Osteocyte (in vitro differentiated cells): ENCODE measurements around the gene SND1. TPM values are rescaled to one million over a fixed set of nuclear protein-coding genes. Genes with fewer than 3 reads are reported as not detected.

Experiments
- DNase-seq: peaks from one replicate; pipeline ENCODE4 v3.0.0; 2021; ENCODE audit warnings: mixed read lengths; ENCODE audit not compliant: unreplicated experiment; ENCODE audit errors: extremely low spot score
- H3K27ac Mint-ChIP-seq: one replicate; pipeline ENCODE4 v1.8.0; 2021; ENCODE audit warnings: mild to moderate bottlenecking, mixed read lengths; ENCODE audit not compliant: unreplicated experiment
- H3K27me3 Mint-ChIP-seq: one replicate; pipeline ENCODE4 v1.8.0; 2021; ENCODE audit warnings: mixed read lengths; ENCODE audit not compliant: unreplicated experiment
- H3K36me3 Mint-ChIP-seq: one replicate; pipeline ENCODE4 v1.8.0; 2021; ENCODE audit warnings: mixed read lengths; ENCODE audit not compliant: unreplicated experiment
- H3K4me1 Mint-ChIP-seq: one replicate; pipeline ENCODE4 v1.8.0; 2021; ENCODE audit warnings: mixed read lengths; ENCODE audit not compliant: unreplicated experiment
- H3K4me3 Mint-ChIP-seq: one replicate; pipeline ENCODE4 v1.8.0; 2021; ENCODE audit warnings: mild to moderate bottlenecking, moderate library complexity, mixed read lengths; ENCODE audit not compliant: unreplicated experiment
- H3K9me3 Mint-ChIP-seq: one replicate; pipeline ENCODE4 v1.8.0; 2021; ENCODE audit warnings: mixed read lengths; ENCODE audit not compliant: unreplicated experiment
- total RNA-seq: library from RNA; stranded (reverse); gene quantifications from 2 replicates; pipeline ENCODE4 v1.2.1, GENCODE V29; 2021
- TF ChIP-seq, protein P1 (sequence below): fragments of 200-600 bp; sonication (generic); IDR thresholded peaks from 2 replicates; pipeline ENCODE4 v1.5.0; 2021; ENCODE audit warnings: antibody characterized with exemption, mild to moderate bottlenecking, moderate library complexity

The SND1 gene
- total RNA-seq, 1 donor from 2014 or later = 229 TPM

- Mint-ChIP-seq H3K4me3 (no peak overlapping the region), H3K27ac (no peak overlapping the region)
- no peak for DNase-seq
These were observed 7.5 kb upstream of the SND1 start for GRCh38 chr7:127644484-127644883.

DNA sequence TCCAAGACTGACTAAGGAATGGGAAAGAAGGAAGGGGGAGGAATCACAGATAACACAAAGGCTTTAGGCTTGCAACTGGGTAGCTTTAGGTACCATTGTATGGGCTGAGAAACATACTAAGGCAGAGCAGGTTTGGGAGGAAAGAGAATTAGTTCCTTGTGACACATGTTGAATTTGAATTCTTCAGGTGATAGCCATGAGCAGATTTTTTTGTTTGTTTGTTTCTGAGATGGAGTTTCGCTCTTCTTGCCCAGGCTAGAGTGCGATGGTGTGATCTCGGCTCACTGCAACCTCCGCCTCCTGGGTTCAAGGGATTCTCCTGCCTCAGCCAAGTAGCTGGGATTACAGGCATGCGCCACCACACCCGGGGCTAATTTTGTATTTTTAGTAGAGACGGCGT lies 4.4 kb upstream of the SND1 start:
- no peak for DNase-seq
- no peaks in the 10 kb centered on the region for H3K9me3 Mint-ChIP-seq
- H3K27ac Mint-ChIP-seq = no peak overlapping the region
- H3K4me3 Mint-ChIP-seq = no peak overlapping the region
- no peaks in the 10 kb centered on the region for H3K27me3 Mint-ChIP-seq
- H3K4me1 Mint-ChIP-seq = peaks cover 13% of the 10 kb centered on the region
- no peaks in the 10 kb centered on the region for H3K36me3 Mint-ChIP-seq
- TF ChIP-seq, protein P1, sequence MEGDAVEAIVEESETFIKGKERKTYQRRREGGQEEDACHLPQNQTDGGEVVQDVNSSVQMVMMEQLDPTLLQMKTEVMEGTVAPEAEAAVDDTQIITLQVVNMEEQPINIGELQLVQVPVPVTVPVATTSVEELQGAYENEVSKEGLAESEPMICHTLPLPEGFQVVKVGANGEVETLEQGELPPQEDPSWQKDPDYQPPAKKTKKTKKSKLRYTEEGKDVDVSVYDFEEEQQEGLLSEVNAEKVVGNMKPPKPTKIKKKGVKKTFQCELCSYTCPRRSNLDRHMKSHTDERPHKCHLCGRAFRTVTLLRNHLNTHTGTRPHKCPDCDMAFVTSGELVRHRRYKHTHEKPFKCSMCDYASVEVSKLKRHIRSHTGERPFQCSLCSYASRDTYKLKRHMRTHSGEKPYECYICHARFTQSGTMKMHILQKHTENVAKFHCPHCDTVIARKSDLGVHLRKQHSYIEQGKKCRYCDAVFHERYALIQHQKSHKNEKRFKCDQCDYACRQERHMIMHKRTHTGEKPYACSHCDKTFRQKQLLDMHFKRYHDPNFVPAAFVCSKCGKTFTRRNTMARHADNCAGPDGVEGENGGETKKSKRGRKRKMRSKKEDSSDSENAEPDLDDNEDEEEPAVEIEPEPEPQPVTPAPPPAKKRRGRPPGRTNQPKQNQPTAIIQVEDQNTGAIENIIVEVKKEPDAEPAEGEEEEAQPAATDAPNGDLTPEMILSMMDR = no peak

More at GRCh38 chr7:127644484-127644883, 7.5 kb upstream of the SND1 start:
- H3K9me3 Mint-ChIP-seq = no peaks in the 10 kb centered on the region
- TF ChIP-seq, protein P1 = no peak
- no peaks in the 10 kb centered on the region for H3K36me3 Mint-ChIP-seq
- H3K27me3 Mint-ChIP-seq = no peaks in the 10 kb centered on the region
- H3K4me1 Mint-ChIP-seq = peaks cover 15% of the 10 kb centered on the region

DNA sequence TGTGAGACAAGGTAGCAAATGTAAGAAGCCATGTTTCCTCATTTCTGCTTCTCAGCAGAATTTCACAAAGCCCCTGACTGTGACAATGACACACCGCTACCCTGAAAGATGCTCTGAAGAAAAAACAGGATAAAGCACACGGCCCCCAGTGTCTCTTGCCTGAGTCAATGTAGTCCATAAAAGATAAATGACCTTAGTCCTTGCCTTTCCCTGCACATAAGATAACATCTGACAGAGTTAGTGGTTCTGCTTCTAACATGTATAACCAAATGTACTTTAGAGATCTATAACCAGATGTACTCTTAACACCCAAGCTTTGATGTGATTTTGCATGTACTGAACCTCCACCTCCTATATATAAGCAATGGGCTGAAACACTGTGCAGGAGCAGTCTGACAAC lies 3.0 kb upstream of the SND1 start:
- peaks cover 25% of the 10 kb centered on the region for H3K4me1 Mint-ChIP-seq
- no peaks in the 10 kb centered on the region for H3K9me3 Mint-ChIP-seq
- DNase-seq = no peak
- H3K27me3 Mint-ChIP-seq = no peaks in the 10 kb centered on the region
- TF ChIP-seq, protein P1 = no peak
- H3K4me3 Mint-ChIP-seq = no peak overlapping the region
- no peak overlapping the region for H3K27ac Mint-ChIP-seq
- no peaks in the 10 kb centered on the region for H3K36me3 Mint-ChIP-seq

DNA sequence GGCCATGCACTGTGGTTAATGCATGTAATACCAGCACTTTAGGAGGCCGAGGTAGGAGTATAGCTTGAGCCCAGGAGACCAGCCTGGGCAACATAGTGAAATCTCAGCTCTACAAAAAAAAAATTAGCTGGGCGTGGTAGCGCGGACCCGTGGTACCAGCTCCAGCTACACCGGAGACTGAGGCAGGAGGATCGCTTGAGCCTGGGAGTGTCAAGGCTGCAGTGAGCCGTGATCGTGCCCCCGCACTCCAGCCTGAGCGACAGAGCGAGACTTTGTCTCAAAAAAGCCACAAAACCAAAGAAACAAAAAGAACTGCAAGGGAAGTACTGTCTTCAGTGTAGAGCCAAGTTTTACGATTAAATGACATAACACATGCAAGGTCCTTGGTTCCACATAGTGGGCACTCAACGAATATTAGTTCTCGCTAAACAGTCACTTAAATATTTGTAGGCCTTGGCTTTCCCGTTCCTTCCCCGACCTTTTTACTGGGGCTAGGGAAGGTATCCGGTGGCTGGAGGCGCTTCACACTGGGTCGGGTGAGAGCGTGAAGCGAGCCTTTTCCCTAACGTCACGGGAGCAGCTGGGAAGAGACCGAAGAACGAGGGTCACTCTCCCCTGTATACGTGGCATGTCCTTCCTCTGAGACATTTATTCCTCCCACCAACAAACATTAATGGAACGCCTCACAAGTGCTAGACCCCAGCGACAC lies 993 bp upstream of the SND1 start:
- peak overlapping the region; percentile 99 for H3K27ac Mint-ChIP-seq
- no peaks in the 10 kb centered on the region for H3K36me3 Mint-ChIP-seq
- H3K9me3 Mint-ChIP-seq = no peaks in the 10 kb centered on the region
- H3K4me3 Mint-ChIP-seq = no peak overlapping the region
- DNase-seq = no peak
- H3K4me1 Mint-ChIP-seq = peaks cover 41% of the 10 kb centered on the region
- no peaks in the 10 kb centered on the region for H3K27me3 Mint-ChIP-seq
- TF ChIP-seq, protein P1 = no peak

- peak overlapping the region; percentile 99 for H3K27ac Mint-ChIP-seq
- H3K4me1 Mint-ChIP-seq = peaks cover 44% of the 10 kb centered on the region
- H3K27me3 Mint-ChIP-seq = no peaks in the 10 kb centered on the region
- no peak for DNase-seq
- no peak overlapping the region for H3K4me3 Mint-ChIP-seq
- TF ChIP-seq, protein P1 = no peak
- peaks cover 3% of the 10 kb centered on the region for H3K36me3 Mint-ChIP-seq
- H3K9me3 Mint-ChIP-seq = no peaks in the 10 kb centered on the region
These were observed 597 bp downstream of the SND1 start for GRCh38 chr7:127652333-127653248.
